GM18861 (cell line): Measurements from ENCODE around the gene TRPM2.
"Not testable (repeated sequence)": the region's sequence is repeated elsewhere in the genome, so short reads cannot be mapped to it uniquely, and the experiment has no call there.

Source experiments
- ATAC-seq: cut with Tn5 transposase; IDR thresholded peaks from one replicate; pipeline ENCODE4 v1.9.1; 2021; ENCODE audit not compliant: unreplicated experiment

Gene TRPM2

GRCh38 chr21:44391345-44392091, 38.1 kb downstream of the TRPM2 start:
- no peak for ATAC-seq

- ATAC-seq = no peak
These were observed 38.8 kb downstream of the TRPM2 start for GRCh38 chr21:44392185-44392584.

- ATAC-seq = no peak
These were observed 39.5 kb downstream of the TRPM2 start for GRCh38 chr21:44392916-44393315.

- ATAC-seq = no peak
These were observed 41.3 kb downstream of the TRPM2 start for GRCh38 chr21:44394733-44395132.

- no peak for ATAC-seq
These were observed 41.8 kb downstream of the TRPM2 start for GRCh38 chr21:44395260-44395659.

- not testable (repeated sequence) for ATAC-seq
These were observed 43.4 kb downstream of the TRPM2 start for GRCh38 chr21:44396803-44397202.

- no peak for ATAC-seq
These were observed 44.1 kb downstream of the TRPM2 start for GRCh38 chr21:44397431-44398031.

- no peak for ATAC-seq
These were observed 45.1 kb downstream of the TRPM2 start for GRCh38 chr21:44398499-44398898.

GRCh38 chr21:44399151-44399954, 45.9 kb downstream of the TRPM2 start:
- ATAC-seq = no peak

GRCh38 chr21:44399955-44400790, 46.8 kb downstream of the TRPM2 start:
- no peak for ATAC-seq

GRCh38 chr21:44400791-44401385, 47.5 kb downstream of the TRPM2 start:
- no peak for ATAC-seq

GRCh38 chr21:44401386-44402160, 48.2 kb downstream of the TRPM2 start:
- no peak for ATAC-seq

GRCh38 chr21:44402323-44403105, 49.1 kb downstream of the TRPM2 start:
- no peak for ATAC-seq

- ATAC-seq = no peak
These were observed 49.9 kb downstream of the TRPM2 start for GRCh38 chr21:44403106-44404020.

- ATAC-seq = not testable (repeated sequence)
These were observed 51.1 kb downstream of the TRPM2 start for GRCh38 chr21:44404482-44404881.

- no peak for ATAC-seq
These were observed 51.9 kb downstream of the TRPM2 start for GRCh38 chr21:44405091-44405947.
